ENCODE data around the gene STK24. TPM values are rescaled to one million over a fixed set of nuclear protein-coding genes. Genes with fewer than 3 reads are reported as not detected.

STK24 gene
- total RNA-seq, 2 experiments from 2014 or later = 60.4 to 88.7 TPM

DNA sequence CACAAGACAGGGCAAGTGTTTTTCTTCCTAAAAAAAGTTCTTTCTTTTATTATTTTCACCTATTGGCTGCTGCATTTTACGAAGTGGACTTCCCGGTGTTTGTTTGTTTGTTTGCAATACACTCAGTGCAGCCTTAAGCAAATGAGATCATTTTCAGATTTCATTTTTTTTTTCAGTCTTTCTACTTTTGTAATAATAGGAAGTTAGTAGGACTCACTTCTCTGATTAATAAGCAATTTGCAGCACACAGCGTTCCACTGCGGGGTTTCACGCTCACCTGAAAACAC, 128.3 kb downstream of the STK24 start:
- CTCF ChIA-PET (ENCODE audit: unreplicated experiment) = interaction anchor here (0.7 kb wide), 1 partner anchor 40 kb away, joined by 3 read pairs; no protein-coding TSS in a partner anchor
- Histone ChIP-seq H3K36me3 (ENCODE audit: insufficient read depth, low read length) (peaks cover 14% of the 10 kb centered on the region; the same call in 1 of the 2 replicates), H3K79me2 (ENCODE audit: insufficient read depth, low read depth, low read length) (no peaks in the 10 kb centered on the region), H3K27ac (ENCODE audit: low read depth, low read length, poor library complexity, severe bottlenecking) (peak overlapping the region; percentile 25), H3K4me2 (ENCODE audit: low read length) (peak overlapping the region; percentile 13; the same call in 1 of the 2 replicates), H3K9me2 (ENCODE audit: insufficient read depth, low read length) (no peaks in the 10 kb centered on the region), H3K4me3 (ENCODE audit: low read depth, low read length, poor library complexity, severe bottlenecking) (no peak overlapping the region), H3K4me1 (ENCODE audit: insufficient read depth, low read length, poor library complexity, severe bottlenecking) (peaks cover 28% of the 10 kb centered on the region), H3K9me3 (ENCODE audit: low read length) (no peaks in the 10 kb centered on the region), H2AFZ (ENCODE audit: low read length) (no peak overlapping the region), H4K20me1 (ENCODE audit: insufficient read depth, low read length) (no peaks in the 10 kb centered on the region)
- POLR2A ChIA-PET = no interaction called here
- no peak for TF ChIP-seq EZH2phosphoT487 (IDR thresholded peaks at IDR 0.05; ENCODE audit: borderline replicate concordance, low read depth, low read length)
- TF ChIP-seq CTCF (conservative IDR thresholded peaks at IDR 0.05; ENCODE audit: low read length) = peak; percentile 39
- DNase-seq (ENCODE audit: low spot score) = no peak
- intact Hi-C loops (cut with micrococcal nuclease; ENCODE audit: unreplicated experiment) = loop anchor here (5.0 kb wide), 3 partner anchors 39 to 394 kb away; no protein-coding TSS in a partner anchor
- no TSS peak for BruUV-seq (replicated peaks)

DNA sequence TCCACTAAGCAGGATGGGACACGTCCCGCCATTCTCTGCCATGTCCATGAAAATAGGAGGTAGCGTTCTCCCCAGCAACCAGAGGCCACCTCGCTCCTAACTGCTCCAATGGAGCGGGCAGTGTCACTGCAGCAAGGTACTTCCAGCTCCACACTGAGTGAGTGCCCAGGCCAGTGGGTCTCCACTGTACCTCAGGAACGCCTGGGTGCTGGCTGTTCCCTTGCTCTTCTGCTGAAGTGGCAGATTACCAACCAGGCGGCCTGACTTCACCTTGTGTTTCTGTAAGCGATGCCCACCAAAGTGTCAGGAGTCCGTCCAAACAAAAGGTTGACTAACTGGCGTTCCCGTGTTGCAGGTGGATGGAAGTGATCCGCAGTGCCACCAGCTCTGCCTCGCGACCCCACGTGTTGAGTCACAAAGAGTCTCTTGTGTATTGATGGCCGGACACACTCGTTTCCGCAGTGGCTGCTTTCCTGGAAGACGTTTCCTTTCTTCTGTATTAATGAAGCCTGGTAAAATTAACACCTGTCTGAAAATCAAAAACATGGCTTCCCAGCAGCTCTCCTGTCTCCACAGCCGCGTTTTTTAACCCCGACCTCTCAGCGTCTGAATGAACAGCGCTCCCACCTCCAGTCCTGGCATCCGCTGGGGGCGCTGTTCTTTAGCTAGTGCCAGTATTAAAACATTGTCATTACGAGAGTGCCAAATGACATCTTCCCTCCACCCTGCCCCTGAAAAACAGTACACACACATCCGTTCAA, 128.8 kb downstream of the STK24 start:
- no peaks in the 10 kb centered on the region for H3K9me2 ChIP-seq (ENCODE audit: insufficient read depth, low read length)
- 0 out of 2 replicates have a peak overlapping the region, but pooled peaks have one; percentile 13 for H3K4me2 ChIP-seq (ENCODE audit: low read length)
- H3K79me2 ChIP-seq (ENCODE audit: insufficient read depth, low read depth, low read length) = no peaks in the 10 kb centered on the region
- no peak overlapping the region for H2AFZ ChIP-seq (ENCODE audit: low read length)
- peak; percentile 70 for DNase-seq (ENCODE audit: low spot score)
- no peaks in the 10 kb centered on the region for H3K9me3 ChIP-seq (ENCODE audit: low read length)
- H3K4me3 ChIP-seq (ENCODE audit: low read depth, low read length, poor library complexity, severe bottlenecking) = no peak overlapping the region
- CTCF ChIA-PET (ENCODE audit: unreplicated experiment) = interaction anchor here (0.6 to 0.7 kb wide), 2 partner anchors 40 to 87 kb away, joined by 3 read pairs; no protein-coding TSS in a partner anchor
- TF ChIP-seq EZH2phosphoT487 (IDR thresholded peaks at IDR 0.05; ENCODE audit: borderline replicate concordance, low read depth, low read length) (no peak), CTCF (conservative IDR thresholded peaks at IDR 0.05; ENCODE audit: low read length) (peak; percentile 80)
- peaks cover 28% of the 10 kb centered on the region for H3K4me1 ChIP-seq (ENCODE audit: insufficient read depth, low read length, poor library complexity, severe bottlenecking)
- no TSS peak for BruUV-seq (replicated peaks)
- intact Hi-C loops (cut with micrococcal nuclease; ENCODE audit: unreplicated experiment) = loop anchor here (5.0 kb wide), 3 partner anchors 39 to 394 kb away; no protein-coding TSS in a partner anchor
- POLR2A ChIA-PET = no interaction called here
- peak overlapping the region; percentile 25 for H3K27ac ChIP-seq (ENCODE audit: low read depth, low read length, poor library complexity, severe bottlenecking)
- H3K36me3 ChIP-seq (ENCODE audit: insufficient read depth, low read length) = peaks cover 9% of the 10 kb centered on the region; the same call in 1 of the 2 replicates
- no peaks in the 10 kb centered on the region for H4K20me1 ChIP-seq (ENCODE audit: insufficient read depth, low read length)

GRCh38 chr13:98447130-98447529, 129.8 kb downstream of the STK24 start:
- no TSS peak for BruUV-seq (replicated peaks)
- Histone ChIP-seq H3K9me3 (ENCODE audit: low read length) (no peaks in the 10 kb centered on the region), H3K27ac (ENCODE audit: low read depth, low read length, poor library complexity, severe bottlenecking) (no peak overlapping the region), H2AFZ (ENCODE audit: low read length) (no peak overlapping the region), H3K9me2 (ENCODE audit: insufficient read depth, low read length) (no peaks in the 10 kb centered on the region), H3K4me3 (ENCODE audit: low read depth, low read length, poor library complexity, severe bottlenecking) (no peak overlapping the region), H3K4me1 (ENCODE audit: insufficient read depth, low read length, poor library complexity, severe bottlenecking) (peaks cover 28% of the 10 kb centered on the region), H3K36me3 (ENCODE audit: insufficient read depth, low read length) (peaks cover 4% of the 10 kb centered on the region; the same call in 1 of the 2 replicates), H3K4me2 (ENCODE audit: low read length) (no peak overlapping the region), H3K79me2 (ENCODE audit: insufficient read depth, low read depth, low read length) (no peaks in the 10 kb centered on the region), H4K20me1 (ENCODE audit: insufficient read depth, low read length) (no peaks in the 10 kb centered on the region)
- intact Hi-C loops (cut with micrococcal nuclease; ENCODE audit: unreplicated experiment) = loop anchor here (5.0 kb wide), 3 partner anchors 40 to 395 kb away; no protein-coding TSS in a partner anchor
- CTCF ChIA-PET (ENCODE audit: unreplicated experiment) = interaction anchor here (0.6 kb wide), 1 partner anchor 86 kb away, joined by 3 read pairs; no protein-coding TSS in a partner anchor
- POLR2A ChIA-PET = no interaction called here
- no peak for DNase-seq (ENCODE audit: low spot score)
- TF ChIP-seq CTCF (conservative IDR thresholded peaks at IDR 0.05; ENCODE audit: low read length) (no peak), EZH2phosphoT487 (IDR thresholded peaks at IDR 0.05; ENCODE audit: borderline replicate concordance, low read depth, low read length) (no peak)

All from OCI-LY7 (cell line).